HepG2 (cell line): ENCODE measurements around the gene ZBTB32. TPM values are rescaled to one million over a fixed set of nuclear protein-coding genes. Genes with fewer than 3 reads are reported as not detected.

Source experiments
- ARID3A ChIP-seq: IDR thresholded peaks from 2 replicates; pipeline ENCODE4 v1.6.1; 2012; ENCODE audit warnings: low read depth, low read length, improper control_type of control experiment
- CENPX ChIP-seq: sonication (generic); formaldehyde crosslinking; IDR thresholded peaks from 2 replicates; pipeline ENCODE4 v1.9.0; 2021; ENCODE audit warnings: mild to moderate bottlenecking, missing genetic modification reagents, moderate library complexity
- E2F2 ChIP-seq: sonication (generic); formaldehyde crosslinking; IDR thresholded peaks from 2 replicates; pipeline ENCODE4 v1.4.0; 2020; ENCODE audit warnings: missing genetic modification reagents, borderline replicate concordance
- FLYWCH1 ChIP-seq: sonication (generic); formaldehyde crosslinking; IDR thresholded peaks from 2 replicates; pipeline ENCODE4 v1.8.1; 2023; ENCODE audit warnings: mild to moderate bottlenecking, missing genetic modification reagents
- FOXM1 ChIP-seq: sonication (generic); formaldehyde crosslinking; IDR thresholded peaks from 2 replicates; pipeline ENCODE4 v1.5.0; 2020; ENCODE audit warnings: missing genetic modification reagents
- FUBP1 ChIP-seq: sonication (generic); formaldehyde crosslinking; IDR thresholded peaks from 2 replicates; pipeline ENCODE4 v1.5.1; 2020; ENCODE audit warnings: missing genetic modification reagents, mild to moderate bottlenecking, borderline replicate concordance
- KLF12 ChIP-seq: sonication (generic); formaldehyde crosslinking; IDR thresholded peaks from 2 replicates; pipeline ENCODE4 v1.4.0; 2020; ENCODE audit warnings: missing genetic modification reagents, borderline replicate concordance
- NR2C2 ChIP-seq: sonication (generic); formaldehyde crosslinking; IDR thresholded peaks from 2 replicates; pipeline ENCODE4 v1.4.0; 2020; ENCODE audit warnings: missing genetic modification reagents, mild to moderate bottlenecking, moderate library complexity, borderline replicate concordance
- NR2F2 ChIP-seq: IDR thresholded peaks from 2 replicates; pipeline ENCODE4 v1.6.1; 2012; ENCODE audit warnings: low read depth, inconsistent platforms, borderline replicate concordance
- PITX1 ChIP-seq: sonication (generic); formaldehyde crosslinking; IDR thresholded peaks from 2 replicates; pipeline ENCODE4 v1.5.1; 2020; ENCODE audit warnings: mild to moderate bottlenecking, missing genetic modification reagents
- RXRA ChIP-seq: sonication (generic); formaldehyde crosslinking; IDR thresholded peaks from 2 replicates; pipeline ENCODE4 v1.5.1; 2020; ENCODE audit warnings: missing genetic modification reagents
- SIN3A ChIP-seq: IDR thresholded peaks from 2 replicates; pipeline ENCODE4 v1.6.1; 2011; ENCODE audit warnings: low read depth, mild to moderate bottlenecking, control low read depth, low read length, borderline replicate concordance
- SNAPC5 ChIP-seq: sonication (generic); formaldehyde crosslinking; IDR thresholded peaks from 2 replicates; pipeline ENCODE4 v1.8.1; 2023; ENCODE audit warnings: mild to moderate bottlenecking, missing genetic modification reagents, borderline replicate concordance
- ZBTB37 ChIP-seq: sonication (generic); formaldehyde crosslinking; IDR thresholded peaks from 2 replicates; pipeline ENCODE4 v1.4.0; 2020; ENCODE audit warnings: mild to moderate bottlenecking, missing genetic modification reagents
- ZFP1 ChIP-seq: IDR thresholded peaks from 2 replicates; pipeline ENCODE4 v1.6.1; 2016
- ZMYM2 ChIP-seq: sonication (generic); formaldehyde crosslinking; IDR thresholded peaks from 2 replicates; pipeline ENCODE4 v1.8.0; 2022; ENCODE audit warnings: mild to moderate bottlenecking, missing genetic modification reagents
- ZNF256 ChIP-seq: sonication (generic); formaldehyde crosslinking; conservative IDR thresholded peaks from 2 replicates; pipeline ENCODE4 v1.4.0; 2020; ENCODE audit warnings: missing genetic modification reagents
- ZNF280B ChIP-seq: sonication (generic); formaldehyde crosslinking; IDR thresholded peaks from 2 replicates; pipeline ENCODE4 v1.5.0; 2020; ENCODE audit warnings: missing genetic modification reagents, mild to moderate bottlenecking, borderline replicate concordance
- ZNF460 ChIP-seq: sonication (generic); formaldehyde crosslinking; IDR thresholded peaks from 2 replicates; pipeline ENCODE4 v1.5.1; 2020; ENCODE audit warnings: missing genetic modification reagents, mild to moderate bottlenecking, borderline replicate concordance
- ZNF557 ChIP-seq: sonication (generic); formaldehyde crosslinking; IDR thresholded peaks from 2 replicates; pipeline ENCODE4 v1.4.0; 2020; ENCODE audit warnings: missing genetic modification reagents
- ZNF577 ChIP-seq: sonication (generic); formaldehyde crosslinking; IDR thresholded peaks from 2 replicates; pipeline ENCODE4 v1.4.0; 2020; ENCODE audit warnings: mild to moderate bottlenecking, low read depth, missing genetic modification reagents, borderline replicate concordance
- ZNF777 ChIP-seq: sonication (generic); formaldehyde crosslinking; IDR thresholded peaks from 2 replicates; pipeline ENCODE4 v1.4.0; 2020; ENCODE audit warnings: missing genetic modification reagents
- polyA plus RNA-seq, 8 experiments: library from polyadenylated mRNA; depleted of rRNA in 3 of 8; stranded (reverse) in 7 of 8; unstranded in 1 of 8; fragments of >200 nt; fragmentation: Illumina TruSeq in 4 of 8; extraction: Trizol in 4 of 8; gene quantifications; 2 replicates each; pipeline versions ENCODE4 v1.2.1 to v1.2.3, GENCODE V29; 2011 to 2016; ENCODE audit warnings: low read depth in 4 of 8, missing spikeins in 1 of 8, mixed read lengths in 1 of 8; ENCODE audit not compliant: insufficient read depth in 1 of 8
- total RNA-seq, 5 experiments: library from RNA; depleted of rRNA; stranded (reverse); fragments of >200 nt; fragmentation: Illumina TruSeq; extraction: Trizol; gene quantifications; 2 replicates each; pipeline ENCODE4 v1.2.3, GENCODE V29; 2016; ENCODE audit warnings: low read depth in 1 of 5

Gene ZBTB32
- total and polyA plus RNA-seq, 2 of the 13 experiments (the other 11 are each of a cell fraction or from before 2014, with no cell fraction given) = not detected

- TF ChIP-seq FUBP1 (CRISPR knock-in tag) (no peak), ARID3A (no peak), CENPX (CRISPR knock-in tag) (no peak), ZNF557 (CRISPR knock-in tag) (no peak), ZNF460 (CRISPR knock-in tag) (no peak), SNAPC5 (no peak), E2F2 (CRISPR knock-in tag) (no peak), ZFP1 (CRISPR knock-in tag) (no peak), SIN3A (peak; percentile 72; the same call in 1 of the 2 replicates), ZNF256 (CRISPR knock-in tag) (no peak), ZNF777 (CRISPR knock-in tag) (no peak), FOXM1 (CRISPR knock-in tag) (no peak), ZNF280B (no peak), RXRA (CRISPR knock-in tag) (no peak), ZNF577 (CRISPR knock-in tag) (no peak), KLF12 (CRISPR knock-in tag) (no peak), NR2C2 (CRISPR knock-in tag) (no peak), FLYWCH1 (CRISPR knock-in tag) (no peak), ZMYM2 (CRISPR knock-in tag) (no peak), ZBTB37 (CRISPR knock-in tag) (no peak), PITX1 (no peak), NR2F2 (no peak)
These were observed 40.3 kb downstream of the ZBTB32 start (continued) for GRCh38 chr19:35744430-35745327.
